GM12875 (cell line): Measurements from ENCODE around the gene KCNJ6.

Source experiments
- H3K4me3 ChIP-seq: one replicate; pipeline ENCODE4 v1.5.1; 2011; ENCODE audit warnings: low read depth, low read length, control low read depth
- TF ChIP-seq, protein P1 (sequence below): IDR thresholded peaks from 2 replicates; pipeline ENCODE4 v1.5.1; 2011; ENCODE audit warnings: low read depth, mild to moderate bottlenecking, control low read depth, inconsistent platforms, low read length, moderate library complexity, borderline replicate concordance; ENCODE audit not compliant: insufficient read depth

Gene KCNJ6

DNA sequence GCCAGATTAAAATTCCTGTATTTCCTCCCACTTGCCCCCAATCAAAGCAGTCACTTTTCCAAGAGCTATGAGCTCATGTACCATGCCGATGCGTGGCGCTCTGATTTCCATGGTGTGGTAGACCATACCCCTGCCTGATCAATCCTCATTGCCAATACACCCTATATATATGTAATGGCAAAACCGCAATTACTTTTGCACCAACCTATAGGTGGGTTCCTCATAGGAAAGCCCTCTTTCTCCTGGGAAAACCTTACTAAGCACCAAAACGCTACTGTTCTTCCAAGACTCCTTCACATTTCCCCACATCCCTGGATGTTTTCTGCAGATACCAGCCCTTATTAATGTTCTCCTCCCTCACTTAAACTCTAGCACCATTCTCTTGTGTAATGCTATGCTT, 11.0 kb downstream of the KCNJ6 start:
- no peak overlapping the region for H3K4me3 ChIP-seq
- TF ChIP-seq, protein P1, sequence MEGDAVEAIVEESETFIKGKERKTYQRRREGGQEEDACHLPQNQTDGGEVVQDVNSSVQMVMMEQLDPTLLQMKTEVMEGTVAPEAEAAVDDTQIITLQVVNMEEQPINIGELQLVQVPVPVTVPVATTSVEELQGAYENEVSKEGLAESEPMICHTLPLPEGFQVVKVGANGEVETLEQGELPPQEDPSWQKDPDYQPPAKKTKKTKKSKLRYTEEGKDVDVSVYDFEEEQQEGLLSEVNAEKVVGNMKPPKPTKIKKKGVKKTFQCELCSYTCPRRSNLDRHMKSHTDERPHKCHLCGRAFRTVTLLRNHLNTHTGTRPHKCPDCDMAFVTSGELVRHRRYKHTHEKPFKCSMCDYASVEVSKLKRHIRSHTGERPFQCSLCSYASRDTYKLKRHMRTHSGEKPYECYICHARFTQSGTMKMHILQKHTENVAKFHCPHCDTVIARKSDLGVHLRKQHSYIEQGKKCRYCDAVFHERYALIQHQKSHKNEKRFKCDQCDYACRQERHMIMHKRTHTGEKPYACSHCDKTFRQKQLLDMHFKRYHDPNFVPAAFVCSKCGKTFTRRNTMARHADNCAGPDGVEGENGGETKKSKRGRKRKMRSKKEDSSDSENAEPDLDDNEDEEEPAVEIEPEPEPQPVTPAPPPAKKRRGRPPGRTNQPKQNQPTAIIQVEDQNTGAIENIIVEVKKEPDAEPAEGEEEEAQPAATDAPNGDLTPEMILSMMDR, result no peak

DNA sequence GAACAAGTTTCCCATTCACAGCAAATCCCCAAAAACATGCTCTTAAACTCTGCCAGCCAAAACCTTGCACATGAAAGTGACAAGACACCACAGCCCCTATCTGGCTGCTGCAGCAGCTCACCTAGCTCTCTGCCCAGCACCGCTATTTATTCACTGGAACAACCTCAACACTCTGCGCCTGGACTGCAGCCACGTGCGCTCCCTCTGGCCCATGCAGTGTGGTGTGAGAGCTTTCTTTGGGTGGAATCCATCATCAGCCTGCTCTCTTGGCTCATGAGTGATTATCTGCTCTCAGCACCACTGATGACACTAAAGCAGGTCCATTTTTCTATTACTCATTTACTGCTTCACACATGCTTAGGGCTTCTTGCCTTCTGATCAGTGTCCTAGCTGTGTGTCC, 11.4 kb downstream of the KCNJ6 start:
- TF ChIP-seq, protein P1, result no peak
- no peak overlapping the region for H3K4me3 ChIP-seq

DNA sequence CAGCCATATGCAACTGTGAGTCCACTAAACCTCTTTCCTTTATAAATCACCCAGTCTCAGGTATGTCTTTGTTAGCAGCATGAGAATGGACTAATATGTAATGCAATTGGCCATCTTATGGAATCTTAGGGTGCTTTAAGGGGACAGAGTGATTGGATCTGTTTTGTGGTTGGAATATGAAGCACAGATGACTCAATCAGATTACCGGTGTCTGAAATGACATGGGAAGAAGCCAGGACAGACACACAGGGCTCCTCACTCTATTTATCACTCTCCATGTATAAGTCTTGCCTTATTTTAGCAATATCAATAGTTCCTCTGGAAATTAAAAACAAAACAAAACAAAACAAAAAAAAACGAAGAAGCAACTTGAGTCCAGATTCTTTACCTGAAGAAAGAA, 12.9 kb downstream of the KCNJ6 start:
- TF ChIP-seq, protein P1, result no peak
- H3K4me3 ChIP-seq, result no peak overlapping the region

DNA sequence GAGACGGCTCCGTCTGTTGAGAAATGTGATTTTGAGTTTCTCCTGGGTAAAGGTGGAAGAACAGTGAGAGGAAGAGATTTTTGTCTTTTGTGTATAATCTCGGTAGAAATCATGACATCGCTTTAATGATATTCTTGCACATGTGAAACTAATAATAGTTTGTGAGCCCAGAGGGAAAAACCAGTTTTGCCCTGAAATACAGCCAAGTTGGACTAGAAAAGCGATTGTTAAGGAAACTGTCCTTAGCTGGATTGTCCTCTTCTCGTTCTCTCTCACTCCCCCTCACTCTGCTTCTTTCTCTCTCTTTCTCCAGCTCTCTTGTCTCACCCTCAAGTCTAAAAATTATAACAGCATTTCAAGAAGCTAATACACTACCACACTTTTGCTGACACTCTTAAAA, 17.1 kb downstream of the KCNJ6 start:
- TF ChIP-seq, protein P1, result no peak
- H3K4me3 ChIP-seq, result no peak overlapping the region

DNA sequence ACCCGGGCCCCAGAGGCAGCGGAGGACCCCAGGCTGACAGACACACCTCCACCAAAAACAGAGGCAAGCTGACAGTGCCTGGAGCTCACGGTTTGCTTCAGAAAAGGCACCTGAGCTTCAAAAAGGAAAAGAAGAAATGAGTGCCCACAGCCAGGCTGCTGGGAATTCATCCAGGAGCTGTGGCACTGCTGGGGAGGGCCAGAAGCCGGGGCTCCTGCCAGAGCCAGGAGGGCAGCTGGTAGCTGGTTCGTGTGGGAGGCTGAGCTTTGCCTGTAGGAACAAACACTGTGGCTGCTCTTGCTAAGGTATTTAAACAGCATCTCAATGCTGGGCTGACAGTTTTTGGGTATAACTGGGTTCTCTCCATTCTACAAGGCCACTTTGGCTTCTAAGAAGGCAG, 19.5 kb downstream of the KCNJ6 start:
- TF ChIP-seq, protein P1, result no peak
- no peak overlapping the region for H3K4me3 ChIP-seq

DNA sequence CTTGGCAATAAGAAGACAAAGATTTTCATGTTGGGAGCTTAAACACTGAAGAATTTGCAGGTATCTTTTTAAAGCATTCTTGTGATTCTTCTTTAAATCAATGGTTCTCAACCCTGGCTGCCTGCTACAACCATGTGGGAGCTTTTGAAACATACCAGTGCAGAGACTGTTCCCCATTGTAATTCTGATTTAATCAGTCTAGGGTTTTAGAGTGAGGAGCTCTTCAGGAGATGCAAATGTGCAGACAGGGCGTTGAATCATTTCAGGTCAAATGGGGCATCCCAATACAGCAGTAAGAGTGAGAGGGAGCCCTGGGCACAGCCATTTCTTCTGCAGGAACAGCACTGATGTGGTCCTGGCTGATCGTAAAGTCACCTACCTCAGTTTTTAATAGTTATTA, 24.3 kb downstream of the KCNJ6 start:
- TF ChIP-seq, protein P1, result no peak

DNA sequence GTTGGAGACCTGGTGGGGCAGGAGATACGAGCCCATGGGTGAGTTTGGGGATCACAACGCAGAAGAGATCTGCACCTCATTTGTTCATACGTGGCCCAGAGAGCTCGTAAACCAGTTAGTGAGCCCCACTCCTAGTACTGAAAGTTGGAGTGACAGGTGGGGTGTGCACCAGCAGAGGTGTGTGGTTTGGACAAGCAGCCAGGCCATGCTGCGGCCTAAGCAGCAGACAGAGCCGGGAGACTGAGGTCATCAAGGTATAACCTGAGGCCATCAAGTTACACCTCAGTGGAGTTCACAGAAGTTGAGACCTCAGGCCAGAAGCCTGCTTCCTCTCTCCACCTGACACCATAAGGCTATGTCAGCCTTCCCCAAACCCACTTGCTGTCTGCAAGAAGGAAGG, 27.6 kb downstream of the KCNJ6 start:
- TF ChIP-seq, protein P1, result no peak
- no peak overlapping the region for H3K4me3 ChIP-seq

More for the DNA sequence above, 24.3 kb downstream of the KCNJ6 start:
- no peak overlapping the region for H3K4me3 ChIP-seq
